NB4 (cell line): ENCODE data around the gene LINGO1.

Source experiments
- CTCF ChIP-seq: IDR thresholded peaks from one replicate; pipeline ENCODE4 v1.5.1; 2012; ENCODE audit warnings: low read depth, low read length
- MAX ChIP-seq: IDR thresholded peaks from 2 replicates; pipeline ENCODE4 v1.6.1; 2011; ENCODE audit warnings: low read depth, low read length
- MYC ChIP-seq: IDR thresholded peaks from 2 replicates; pipeline ENCODE4 v1.6.1; 2011; ENCODE audit warnings: low read depth, low read length
- POLR2A ChIP-seq: IDR thresholded peaks from 2 replicates; pipeline ENCODE4 v1.6.1; 2011; ENCODE audit warnings: mild to moderate bottlenecking; ENCODE audit not compliant: insufficient read length; ENCODE audit errors: extremely low read depth

- TF ChIP-seq CTCF (no peak), POLR2A (no peak), MYC (no peak), MAX (no peak)
These were observed 33.6 kb upstream of the LINGO1 start for GRCh38 chr15:77666296-77666660.
